ENCODE measurements around the gene GPX4.

Gene GPX4

DNA sequence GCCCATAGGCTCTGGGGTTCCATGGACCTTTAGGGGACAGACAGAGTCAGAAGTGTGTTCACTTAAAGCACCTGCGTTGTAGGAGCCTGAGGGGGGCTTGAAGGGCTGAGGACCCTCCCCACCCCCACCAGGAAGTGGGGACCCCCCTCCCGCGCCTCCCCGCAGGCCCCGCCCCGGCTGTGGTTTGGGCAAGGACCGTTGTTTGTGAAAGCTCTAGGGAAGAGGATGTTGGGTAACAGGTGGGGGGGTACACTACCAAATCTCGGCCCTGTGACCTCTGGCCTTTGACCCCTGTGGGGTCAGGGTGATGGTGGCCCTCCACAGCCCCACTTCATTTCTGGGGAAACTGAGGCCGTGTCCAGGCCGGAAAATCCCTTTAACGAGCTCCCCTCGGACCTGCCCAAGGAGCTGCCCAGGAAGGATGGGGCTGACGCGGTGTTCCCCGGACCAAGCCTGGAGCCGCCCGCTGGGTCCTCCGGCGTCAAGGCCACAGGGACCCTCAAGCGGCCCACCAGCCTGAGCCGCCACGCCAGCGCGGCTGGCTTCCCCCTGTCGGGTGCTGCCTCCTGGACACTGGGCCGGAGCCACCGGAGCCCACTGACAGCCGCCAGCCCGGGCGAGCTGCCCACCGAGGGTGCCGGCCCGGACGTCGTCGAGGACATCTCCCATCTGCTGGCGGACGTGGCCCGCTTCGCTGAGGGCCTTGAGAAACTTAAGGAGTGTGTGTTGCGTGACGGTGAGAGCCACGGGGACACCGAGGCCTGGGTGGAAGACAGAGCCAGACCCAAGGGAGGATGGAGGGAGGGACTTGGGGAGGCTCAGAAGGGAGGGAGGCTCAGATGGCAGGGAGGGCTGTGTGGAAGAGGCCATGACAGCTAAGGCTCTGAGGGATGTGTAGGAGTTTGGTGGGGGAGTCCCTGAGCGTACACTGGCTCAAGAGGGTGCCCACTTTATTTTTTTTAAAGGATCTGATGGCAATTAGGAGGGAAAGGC lies 35.5 kb upstream of the GPX4 start:
- peak; percentile 72 for DNase-seq

DNA sequence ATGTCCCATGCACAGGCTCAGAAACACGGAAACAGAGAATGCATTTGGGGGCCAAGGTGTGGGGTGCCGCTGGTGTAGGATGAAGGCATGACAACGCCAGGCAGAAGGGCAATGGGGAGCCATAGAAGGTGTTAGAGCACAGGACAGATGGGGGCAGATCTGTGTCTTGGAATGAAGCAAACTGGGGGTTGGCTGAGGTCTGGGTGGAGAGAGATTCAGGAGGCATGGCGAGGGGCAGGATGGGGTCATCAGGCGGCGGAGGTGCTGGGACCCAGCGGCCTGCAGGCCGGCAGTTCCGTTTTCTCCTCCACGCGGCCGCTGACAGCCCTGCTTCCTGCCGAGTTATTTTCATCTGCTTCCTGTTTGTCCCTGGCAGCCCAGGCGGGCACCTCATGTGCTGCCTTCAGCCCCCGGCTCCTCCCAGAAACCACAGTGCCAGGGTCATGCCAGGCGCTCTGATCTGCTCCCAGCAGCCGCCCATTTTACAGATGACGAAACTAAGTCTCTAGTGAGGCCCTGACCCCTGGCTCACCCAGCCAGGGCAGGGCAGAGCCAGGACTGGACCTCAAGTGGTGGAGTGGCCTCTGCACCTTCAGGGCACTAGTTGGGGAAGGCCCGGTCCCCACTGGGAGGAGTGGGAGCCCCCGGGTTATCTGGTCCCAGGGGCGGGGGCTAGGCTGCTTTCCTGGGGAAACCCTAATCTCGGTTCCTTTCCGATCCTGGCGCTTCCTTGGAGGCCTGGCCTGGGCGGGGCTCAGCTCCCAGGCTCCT lies 34.6 kb upstream of the GPX4 start:
- peak; percentile 95 to 97 for DNase-seq

DNA sequence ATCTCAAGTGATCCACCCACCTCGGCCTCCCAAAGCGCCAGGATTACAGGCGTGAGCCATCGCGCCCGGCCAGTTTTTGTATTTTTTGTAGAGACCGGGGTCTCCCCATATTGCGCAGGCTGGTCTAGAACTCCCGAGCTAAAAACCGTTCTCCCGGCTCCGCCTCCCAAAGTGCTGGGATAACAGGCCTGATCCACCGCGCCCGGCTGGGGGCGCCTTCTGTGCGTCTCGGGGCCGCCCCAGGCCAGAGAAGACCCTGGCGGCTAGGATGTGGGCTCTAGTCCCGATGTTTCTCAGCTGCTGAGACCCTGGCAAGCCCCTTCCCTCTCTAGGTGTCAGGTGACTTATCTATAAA lies 33.2 kb upstream of the GPX4 start:
- DNase-seq, result no peak

DNA sequence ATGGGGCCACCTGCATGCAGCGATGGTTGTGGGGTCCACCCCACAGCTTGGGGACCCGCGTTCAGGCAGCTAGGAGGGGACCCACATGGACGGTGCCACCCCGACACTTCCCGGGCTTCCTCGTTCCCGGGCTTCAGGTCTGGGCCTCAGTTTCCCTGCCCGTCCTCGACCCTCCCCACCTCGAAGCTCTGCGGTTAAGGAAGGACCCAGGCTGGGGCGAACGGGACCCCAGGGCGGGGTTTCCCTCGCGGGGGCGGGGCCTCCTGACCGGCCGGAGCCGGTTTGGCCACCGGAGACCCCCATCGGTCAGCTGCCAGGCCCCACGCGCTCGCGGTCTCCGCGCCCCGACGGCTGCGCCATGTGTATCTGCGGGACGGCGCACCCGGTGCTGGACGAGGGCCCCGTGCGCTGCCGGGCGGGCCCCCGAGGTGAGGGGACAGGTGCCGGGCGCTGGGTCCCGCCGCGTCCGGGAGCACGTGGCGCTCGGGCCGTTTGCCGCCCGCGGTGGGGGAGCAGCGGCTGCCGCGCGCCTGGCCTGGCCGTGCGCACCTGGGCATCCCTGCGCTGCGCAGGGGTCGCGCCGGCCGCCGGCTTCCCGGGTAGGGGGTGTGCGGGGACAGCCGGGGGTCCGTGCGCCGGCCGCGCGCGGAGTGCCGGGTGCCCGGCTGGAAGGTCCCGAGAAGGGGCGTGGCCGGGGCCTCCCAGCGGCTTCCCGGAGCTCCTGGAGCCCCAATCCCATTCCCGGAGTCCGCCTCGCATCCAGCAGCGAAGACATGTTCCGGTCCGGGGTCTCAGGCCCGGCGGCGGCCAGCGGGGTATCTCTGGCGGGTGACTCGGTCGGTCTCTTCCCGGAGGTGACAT lies 32.6 kb upstream of the GPX4 start:
- DNase-seq, result no peak

DNA sequence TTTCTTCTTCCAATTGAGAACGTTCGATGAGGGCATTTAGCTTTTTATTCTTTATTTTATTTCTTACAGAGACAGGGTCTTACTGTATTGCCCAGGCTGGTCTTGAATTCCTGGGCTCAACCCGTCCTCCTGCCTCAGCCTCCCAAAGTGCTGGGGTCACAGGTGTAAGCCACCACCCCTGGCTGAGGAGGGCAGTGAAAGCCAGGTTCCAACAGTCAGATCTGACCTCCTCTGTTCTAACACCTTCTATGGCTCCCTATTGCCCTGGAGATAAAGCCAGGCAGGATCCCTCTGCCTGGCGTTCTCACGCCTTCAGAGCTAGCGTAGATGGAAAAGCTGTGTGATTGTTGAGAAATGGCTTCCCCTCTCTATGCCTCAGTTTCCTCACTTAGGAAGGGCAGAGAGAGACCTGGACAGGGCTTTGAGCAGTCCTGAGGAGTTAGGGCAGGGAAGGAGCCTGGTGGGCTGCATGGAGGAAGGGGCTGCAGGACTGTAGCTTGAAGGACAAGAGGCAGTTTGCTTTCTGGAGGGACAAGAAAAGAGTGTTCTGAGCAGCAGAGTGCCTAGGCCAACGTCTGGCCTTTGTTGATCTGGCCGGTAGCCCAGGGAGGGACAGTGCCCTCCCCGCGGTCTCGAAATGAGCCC lies 31.3 kb upstream of the GPX4 start:
- DNase-seq, result no peak

DNA sequence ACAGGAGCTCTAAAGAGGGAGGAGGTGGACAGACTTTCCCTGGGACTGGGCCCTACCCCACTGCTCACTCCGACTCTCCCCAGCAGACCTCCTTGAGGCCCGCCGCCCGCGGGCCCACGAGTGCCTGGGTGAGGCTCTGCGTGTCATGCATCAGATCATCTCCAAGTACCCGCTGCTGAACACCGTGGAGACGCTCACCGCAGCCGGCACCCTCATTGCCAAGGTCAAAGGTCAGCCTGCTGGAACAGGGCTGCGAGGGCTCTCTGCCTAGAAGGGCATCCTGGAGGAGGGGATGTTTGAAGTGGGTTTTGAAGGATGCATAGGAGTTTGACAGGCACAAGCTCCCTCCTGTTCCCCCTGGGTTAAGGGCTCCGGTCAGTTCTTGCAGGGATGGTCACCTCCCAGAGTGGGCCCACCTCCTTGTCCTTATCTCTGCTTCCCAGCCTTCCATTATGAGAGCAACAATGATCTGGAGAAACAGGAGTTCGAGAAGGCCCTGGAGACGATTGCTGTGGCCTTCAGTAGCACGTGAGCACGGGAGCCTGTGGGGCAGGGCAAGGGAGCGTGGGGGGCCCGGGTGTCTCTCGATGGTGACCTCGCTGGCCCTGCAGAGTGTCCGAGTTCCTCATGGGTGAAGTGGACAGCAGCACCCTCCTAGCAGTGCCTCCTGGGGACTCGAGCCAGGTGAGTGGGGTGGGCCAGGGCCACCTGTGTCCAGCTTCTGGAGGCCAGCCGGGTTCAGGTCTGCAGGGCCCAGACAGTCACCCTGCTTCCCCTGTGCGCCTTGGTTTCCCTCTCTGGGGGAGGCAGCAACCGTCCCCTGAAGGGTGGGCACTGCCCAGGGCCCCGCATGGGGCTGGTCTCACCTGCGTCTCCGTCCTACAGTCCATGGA lies 30.5 kb upstream of the GPX4 start:
- no peak for DNase-seq

DNA sequence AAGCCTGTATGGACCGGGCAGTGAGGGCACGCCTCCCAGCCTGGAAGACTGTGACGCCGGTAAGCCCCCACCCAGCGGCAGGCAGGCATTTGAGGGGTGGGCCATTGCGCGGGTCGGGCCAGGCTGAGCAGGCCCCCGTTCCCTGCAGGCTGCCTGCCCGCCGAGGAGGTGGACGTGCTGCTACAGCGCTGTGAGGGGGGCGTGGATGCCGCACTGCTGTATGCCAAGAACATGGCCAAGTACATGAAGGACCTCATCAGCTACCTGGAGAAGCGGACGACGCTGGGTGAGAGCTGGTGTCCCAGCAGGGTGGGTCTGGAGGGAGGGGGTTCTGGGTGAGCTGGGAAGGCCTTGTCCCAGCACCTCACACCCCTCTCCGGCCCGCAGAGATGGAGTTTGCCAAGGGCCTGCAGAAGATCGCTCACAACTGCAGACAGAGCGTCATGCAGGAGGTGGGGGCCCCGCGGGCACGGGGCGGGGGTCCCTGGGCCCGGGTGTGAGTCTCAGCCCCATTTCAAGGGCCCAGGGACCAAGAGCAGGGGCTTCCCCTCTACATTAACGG lies 29.8 kb upstream of the GPX4 start:
- DNase-seq, result no peak

DNA sequence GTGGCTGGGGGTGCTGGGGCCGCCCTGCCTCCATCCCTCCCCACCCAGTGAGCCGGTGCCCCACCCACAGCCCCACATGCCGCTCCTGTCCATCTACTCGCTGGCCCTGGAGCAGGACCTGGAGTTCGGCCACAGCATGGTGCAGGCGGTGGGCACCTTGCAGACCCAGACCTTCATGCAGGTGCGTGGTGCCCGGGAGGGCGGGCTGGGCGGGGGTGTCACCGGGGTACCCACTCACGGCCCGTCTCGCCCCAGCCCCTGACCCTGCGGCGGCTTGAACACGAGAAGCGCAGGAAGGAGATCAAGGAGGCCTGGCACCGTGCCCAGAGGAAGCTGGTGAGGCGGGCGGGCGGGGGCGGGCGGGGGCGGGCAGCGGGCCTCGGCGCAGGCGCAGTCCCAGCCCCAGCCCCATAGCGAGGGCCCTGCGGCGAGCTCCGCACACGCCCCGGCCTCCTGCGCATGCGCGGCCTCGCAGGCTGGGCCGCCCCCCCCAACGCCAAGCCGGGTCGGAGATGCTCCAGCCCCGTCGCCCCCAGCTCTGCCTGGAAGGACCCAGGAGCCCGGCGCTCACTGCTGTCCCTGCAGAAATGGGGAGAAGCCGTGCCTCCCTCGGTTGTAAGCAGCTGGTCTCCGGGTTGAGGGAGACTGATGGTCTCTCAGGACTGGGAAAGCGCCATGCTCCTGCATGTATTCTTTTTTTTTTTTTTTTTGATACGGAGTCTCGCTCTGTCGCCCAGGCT lies 29.1 kb upstream of the GPX4 start:
- DNase-seq, result peak; percentile 63 to 79

DNA sequence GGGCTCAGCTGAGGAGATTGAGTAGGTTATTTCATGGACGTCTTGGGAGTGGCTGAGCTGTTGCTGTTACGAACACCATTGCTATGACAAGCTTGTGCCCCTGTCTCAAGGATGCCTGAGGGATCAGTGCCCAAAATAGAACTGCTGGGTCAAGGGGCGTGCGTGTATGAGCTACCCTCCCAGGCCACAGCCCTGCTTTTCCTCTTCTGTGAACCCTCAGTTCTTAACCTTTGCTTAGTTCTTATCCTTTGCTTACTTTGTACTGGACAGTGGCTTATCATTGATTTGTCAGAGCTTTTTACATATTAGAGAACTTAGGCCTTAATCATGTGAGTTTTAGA lies 27.8 kb upstream of the GPX4 start:
- DNase-seq, result no peak

DNA sequence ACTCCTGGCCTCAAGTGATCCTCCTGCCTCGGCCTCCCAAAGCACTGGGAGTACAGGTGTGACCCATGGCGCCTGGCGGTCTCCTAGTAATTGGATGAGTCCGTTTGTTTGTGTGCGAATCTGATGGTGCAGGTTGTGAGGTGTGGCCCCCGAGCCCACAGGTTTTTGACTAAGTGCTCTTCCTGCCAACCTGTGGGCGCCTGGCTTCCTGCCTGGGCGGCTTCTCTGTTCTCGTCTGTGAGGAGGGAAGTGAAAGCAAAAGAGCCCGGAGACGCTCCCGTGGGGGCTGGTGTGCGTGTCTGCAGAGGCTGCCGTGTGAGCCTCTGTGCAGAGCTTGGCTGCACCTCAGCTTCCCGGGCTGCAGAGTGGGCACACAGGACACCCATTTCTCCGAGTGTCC lies 26.8 kb upstream of the GPX4 start:
- DNase-seq, result peak; percentile 74 to 94

DNA sequence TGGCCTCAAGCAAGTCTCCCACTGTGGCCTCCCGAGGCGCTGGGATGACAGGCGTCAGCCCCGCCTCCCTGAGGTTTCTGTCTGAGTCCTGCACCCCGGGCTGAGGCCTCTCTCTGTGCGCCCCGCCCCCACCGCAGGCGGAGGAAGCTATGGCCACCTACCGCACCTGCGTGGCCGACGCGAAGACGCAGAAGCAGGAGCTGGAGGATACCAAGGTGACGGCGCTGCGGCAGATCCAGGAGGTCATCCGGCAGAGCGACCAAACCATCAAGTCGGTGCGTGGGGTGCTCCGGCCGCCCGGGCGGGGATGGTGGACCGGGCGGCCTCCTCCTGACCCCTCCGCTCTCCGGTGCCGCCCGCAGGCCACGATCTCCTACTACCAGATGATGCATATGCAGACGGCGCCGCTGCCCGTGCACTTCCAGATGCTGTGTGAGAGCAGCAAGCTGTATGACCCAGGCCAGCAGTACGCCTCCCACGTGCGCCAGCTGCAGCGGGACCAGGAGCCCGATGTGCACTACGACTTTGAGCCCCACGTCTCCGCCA lies 24.2 kb upstream of the GPX4 start:
- DNase-seq, result no peak

DNA sequence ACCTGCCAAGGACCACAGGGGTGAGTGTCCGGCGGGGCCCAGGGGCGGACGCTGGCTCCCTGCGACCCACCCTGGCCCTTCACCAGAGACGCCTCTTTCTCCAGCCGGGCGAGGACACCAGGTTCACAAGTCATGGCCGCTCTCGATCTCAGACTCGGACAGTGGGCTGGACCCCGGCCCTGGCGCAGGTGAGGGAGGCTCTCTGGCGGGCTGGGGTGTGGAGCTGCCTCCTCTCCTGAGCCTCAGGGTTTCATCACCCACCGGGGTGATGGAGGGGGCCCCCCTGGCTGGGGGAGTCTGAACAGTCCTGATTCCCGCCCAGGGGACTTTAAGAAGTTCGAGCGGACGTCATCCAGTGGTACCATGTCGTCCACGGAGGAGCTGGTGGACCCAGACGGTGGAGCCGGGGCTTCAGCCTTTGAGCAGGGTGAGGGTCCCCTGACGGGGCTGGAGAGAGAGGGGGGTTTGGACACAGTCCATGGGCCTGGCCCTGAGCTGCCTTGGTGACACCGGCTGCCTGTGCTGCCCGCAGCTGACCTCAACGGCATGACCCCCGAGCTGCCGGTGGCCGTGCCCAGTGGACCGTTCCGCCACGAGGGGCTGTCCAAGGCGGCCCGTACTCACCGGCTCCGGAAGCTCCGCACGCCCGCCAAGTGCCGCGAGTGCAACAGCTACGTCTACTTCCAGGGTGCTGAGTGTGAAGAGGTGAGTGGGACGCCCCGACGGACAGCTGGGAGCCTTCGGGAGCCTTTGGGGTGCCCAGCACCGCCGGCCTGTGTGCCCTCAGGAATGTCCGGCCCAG lies 23.2 kb upstream of the GPX4 start:
- DNase-seq, result no peak

DNA sequence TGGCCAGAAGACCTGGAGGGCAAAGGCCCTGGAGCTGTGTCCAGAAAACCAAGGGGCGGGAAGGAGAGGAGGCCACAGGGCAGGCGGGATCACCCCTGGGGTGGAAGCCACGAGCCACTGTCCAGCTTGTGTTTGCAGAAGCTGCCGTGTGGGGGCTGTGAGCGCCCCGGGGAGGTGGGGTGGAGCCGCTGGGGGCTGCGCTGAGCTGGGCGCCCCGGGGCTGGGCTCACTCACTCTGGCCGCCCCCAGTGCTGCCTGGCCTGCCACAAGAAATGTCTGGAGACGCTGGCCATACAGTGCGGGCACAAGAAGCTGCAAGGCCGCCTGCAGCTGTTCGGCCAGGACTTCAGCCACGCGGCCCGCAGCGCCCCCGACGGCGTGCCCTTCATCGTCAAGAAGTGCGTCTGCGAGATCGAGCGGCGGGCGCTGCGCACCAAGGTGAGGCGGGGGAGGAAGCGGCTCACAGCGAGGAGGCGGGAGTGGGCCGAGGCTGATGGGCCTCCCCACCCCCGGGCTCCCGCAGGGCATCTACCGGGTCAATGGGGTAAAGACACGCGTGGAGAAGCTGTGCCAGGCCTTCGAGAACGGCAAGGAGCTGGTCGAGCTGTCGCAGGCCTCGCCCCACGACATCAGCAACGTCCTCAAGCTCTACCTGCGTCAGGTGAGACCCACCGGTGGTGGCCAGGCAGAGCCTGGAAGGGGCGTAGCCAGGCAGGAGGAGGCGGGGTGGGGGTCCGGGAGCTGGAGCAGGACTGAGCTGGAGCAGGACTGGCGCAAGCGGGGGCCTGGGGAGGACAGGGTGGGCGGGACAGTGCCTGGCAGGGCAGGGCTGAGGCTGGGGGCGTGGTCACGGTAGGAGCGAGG lies 22.3 kb upstream of the GPX4 start:
- DNase-seq, result no peak

DNA sequence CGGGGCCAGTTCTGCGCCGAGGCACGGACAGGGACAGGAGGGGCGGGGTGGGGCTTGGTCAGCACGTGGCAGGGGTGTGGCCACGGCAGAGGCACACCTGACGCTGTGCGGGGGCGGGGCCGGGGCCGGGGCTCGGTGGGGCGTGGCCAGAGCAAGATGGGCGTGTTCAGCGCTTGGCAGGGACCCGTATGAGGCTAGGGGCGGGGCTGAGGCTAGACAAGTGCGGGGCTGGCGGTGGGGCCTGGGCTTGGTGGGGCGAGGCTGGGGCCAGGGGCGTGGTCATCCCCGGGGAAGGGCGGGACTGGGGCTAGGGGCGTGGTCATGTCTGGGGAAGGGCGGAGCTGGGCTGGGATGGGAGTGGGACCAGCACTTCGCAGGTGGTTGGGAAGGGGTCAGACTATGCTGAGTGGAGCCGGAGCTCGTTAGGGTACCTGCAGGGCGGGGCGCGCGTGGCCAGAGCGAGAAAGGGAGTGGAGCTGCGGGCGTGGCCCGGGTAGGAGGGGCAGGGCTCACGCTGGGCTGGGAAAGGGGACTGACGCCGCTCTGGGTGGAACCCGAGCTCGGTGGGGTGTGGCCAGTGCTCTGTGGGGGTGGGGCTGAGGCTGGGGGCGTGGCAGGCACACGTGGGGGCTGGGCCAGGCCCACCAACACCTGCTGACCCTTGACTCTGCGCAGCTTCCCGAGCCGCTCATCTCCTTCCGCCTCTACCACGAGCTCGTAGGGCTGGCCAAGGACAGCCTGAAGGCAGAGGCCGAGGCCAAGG lies 21.4 kb upstream of the GPX4 start:
- DNase-seq, result peak in 1 of 2 donors; percentile 34

DNA sequence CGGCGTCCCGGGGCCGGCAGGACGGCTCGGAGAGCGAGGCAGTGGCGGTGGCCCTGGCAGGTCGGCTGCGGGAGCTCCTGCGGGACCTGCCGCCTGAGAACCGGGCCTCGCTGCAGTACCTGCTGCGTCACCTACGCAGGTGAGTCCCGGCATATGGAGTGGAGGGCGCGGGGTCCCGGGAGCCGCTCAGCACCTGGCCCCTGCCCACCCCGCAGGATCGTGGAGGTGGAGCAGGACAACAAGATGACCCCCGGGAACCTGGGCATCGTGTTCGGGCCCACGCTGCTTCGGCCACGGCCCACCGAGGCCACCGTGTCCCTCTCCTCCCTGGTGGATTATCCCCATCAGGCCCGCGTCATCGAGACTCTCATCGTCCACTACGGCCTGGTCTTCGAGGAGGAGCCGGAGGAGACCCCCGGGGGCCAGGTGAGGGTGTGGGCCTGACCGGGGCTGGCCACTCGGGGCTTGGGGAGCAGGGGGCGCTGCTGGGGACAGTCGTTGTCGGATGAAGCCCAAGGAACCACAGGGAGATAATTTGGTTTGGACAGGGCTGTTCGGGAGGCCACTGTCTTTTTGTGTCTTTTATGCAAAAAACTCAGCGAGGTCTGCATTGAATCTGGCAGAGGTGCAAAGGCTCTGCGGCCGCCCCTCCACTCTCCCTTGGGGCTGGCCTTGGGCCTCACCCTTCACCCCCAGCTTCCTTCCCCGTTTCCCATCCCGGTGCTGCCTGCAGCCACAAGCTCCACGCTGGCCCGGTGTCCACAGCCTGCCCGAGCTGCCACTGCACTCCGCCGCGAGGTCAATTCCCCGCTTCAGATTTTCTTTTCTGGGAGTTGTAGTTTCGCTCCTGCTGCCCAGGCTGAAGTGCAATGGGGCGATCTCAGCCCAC lies 20.6 kb upstream of the GPX4 start:
- DNase-seq, result no peak

All from inflammatory macrophage (primary cell).